Neuronal stem cell (in vitro differentiated cells): Measurements from ENCODE around the gene HOXB4.

Experiments used
- DNase-seq: peaks from one replicate; pipeline ENCODE4 v3.0.0-alpha.2; 2013; ENCODE audit warnings: low spot score
- H2AFZ ChIP-seq: one replicate; pipeline ENCODE4 v1.6.1; 2013; ENCODE audit warnings: mild to moderate bottlenecking, low read length, inconsistent platforms
- H2AK5ac ChIP-seq: 2 replicates; pipeline ENCODE4 v1.6.1; 2013; ENCODE audit warnings: low read depth, mild to moderate bottlenecking, inconsistent platforms, low read length, moderate library complexity, mixed read lengths
- H2BK120ac ChIP-seq: 2 replicates; pipeline ENCODE4 v1.6.1; 2013; ENCODE audit warnings: low read depth, mild to moderate bottlenecking, inconsistent platforms, low read length, moderate library complexity, mixed read lengths
- H2BK12ac ChIP-seq: one replicate; pipeline ENCODE4 v1.6.1; 2013; ENCODE audit warnings: low read length, inconsistent platforms
- H2BK15ac ChIP-seq: 2 replicates; pipeline ENCODE4 v1.6.1; 2013; ENCODE audit warnings: mild to moderate bottlenecking, low read length, inconsistent platforms, mixed read lengths
- H2BK5ac ChIP-seq: one replicate; pipeline ENCODE4 v1.6.1; 2013; ENCODE audit warnings: inconsistent platforms, mild to moderate bottlenecking, low read length, moderate library complexity
- H3K14ac ChIP-seq: one replicate; pipeline ENCODE4 v1.6.1; 2013; ENCODE audit warnings: low read length, inconsistent platforms
- H3K18ac ChIP-seq: 2 replicates; pipeline ENCODE4 v1.6.1; 2013; ENCODE audit warnings: low read length, inconsistent platforms
- H3K23ac ChIP-seq: 2 replicates; pipeline ENCODE4 v1.6.1; 2013; ENCODE audit warnings: low read depth, mild to moderate bottlenecking, mixed read lengths, low read length, inconsistent platforms; ENCODE audit not compliant: poor library complexity
- H3K27ac ChIP-seq: replicated peaks from 3 replicates; pipeline ENCODE4 v1.5.1; 2013; ENCODE audit warnings: low read length, inconsistent platforms
- H3K27me3 ChIP-seq, 3 experiments: 2 replicates each; pipeline ENCODE4 v1.6.1; 2013; ENCODE audit warnings: low read length in 3 of 3, mild to moderate bottlenecking in 2 of 3, inconsistent platforms in 1 of 3, low read depth in 1 of 3, mixed read lengths in 1 of 3, moderate library complexity in 1 of 3; ENCODE audit not compliant: control insufficient read depth in 3 of 3, insufficient read depth in 3 of 3
- H3K36me3 ChIP-seq, 2 donors: replicated peaks in 1 of 2; 2 replicates each; pipeline ENCODE4 v1.6.1; 2013; ENCODE audit warnings: low read length in 2 of 2; ENCODE audit not compliant: control insufficient read depth in 2 of 2, insufficient read depth in 2 of 2
- H3K4ac ChIP-seq: 2 replicates; pipeline ENCODE4 v1.6.1; 2013; ENCODE audit warnings: inconsistent platforms, mild to moderate bottlenecking, low read length, moderate library complexity
- H3K4me1 ChIP-seq, 2 donors: 1 replicate in 1 of 2; 2 replicates in 1 of 2; pipeline ENCODE4 v1.6.1; 2013; ENCODE audit warnings: low read length in 2 of 2, low read depth in 1 of 2; ENCODE audit not compliant: control insufficient read depth in 2 of 2, insufficient read depth in 1 of 2
- H3K4me2 ChIP-seq: one replicate; pipeline ENCODE4 v1.6.1; 2013; ENCODE audit warnings: mild to moderate bottlenecking, low read length, inconsistent platforms; ENCODE audit not compliant: insufficient read depth, poor library complexity, severe bottlenecking
- H3K4me3 ChIP-seq, 2 donors: 2 replicates each; pipeline ENCODE4 v1.5.1; 2013; ENCODE audit warnings: low read length in 2 of 2, mild to moderate bottlenecking in 2 of 2, inconsistent platforms in 1 of 2, moderate library complexity in 1 of 2
- H3K79me1 ChIP-seq: one replicate; pipeline ENCODE4 v1.6.1; 2013; ENCODE audit warnings: low read depth, mild to moderate bottlenecking, inconsistent platforms, low read length, moderate library complexity
- H3K9ac ChIP-seq: one replicate; pipeline ENCODE4 v1.6.1; 2013; ENCODE audit warnings: mild to moderate bottlenecking, low read depth, low read length, inconsistent platforms; ENCODE audit not compliant: poor library complexity
- H3K9me3 ChIP-seq, 2 donors: replicated peaks in 1 of 2; 2 replicates each; pipeline versions ENCODE3 to v1.6.1; 2013; ENCODE audit warnings: low read length in 2 of 2, mild to moderate bottlenecking in 2 of 2, inconsistent platforms in 1 of 2, low read depth in 1 of 2, mixed read lengths in 1 of 2, moderate library complexity in 1 of 2; ENCODE audit not compliant: control insufficient read depth in 2 of 2, insufficient read depth in 1 of 2
- H4K8ac ChIP-seq: one replicate; pipeline ENCODE4 v1.6.1; 2013; ENCODE audit warnings: low read depth, mild to moderate bottlenecking, inconsistent platforms, low read length, moderate library complexity
- H4K91ac ChIP-seq: one replicate; pipeline ENCODE4 v1.6.1; 2013; ENCODE audit warnings: low read length, low read depth, mild to moderate bottlenecking, inconsistent platforms; ENCODE audit not compliant: poor library complexity
- WGBS, 2 donors: extraction: QIAGEN DNeasy Blood & Tissue Kit; methylation state at CpG; one replicate each; pipeline ENCODE4 v1.1.7; 2013; ENCODE audit warnings: missing lambda C conversion rate in 2 of 2, mixed read lengths in 1 of 2; ENCODE audit not compliant: insufficient read length in 2 of 2, insufficient replicate concordance in 1 of 2; ENCODE audit errors: extremely low coverage in 2 of 2; 5-methylcytosine and 5-hydroxymethylcytosine counted together

The HOXB4 gene

DNA sequence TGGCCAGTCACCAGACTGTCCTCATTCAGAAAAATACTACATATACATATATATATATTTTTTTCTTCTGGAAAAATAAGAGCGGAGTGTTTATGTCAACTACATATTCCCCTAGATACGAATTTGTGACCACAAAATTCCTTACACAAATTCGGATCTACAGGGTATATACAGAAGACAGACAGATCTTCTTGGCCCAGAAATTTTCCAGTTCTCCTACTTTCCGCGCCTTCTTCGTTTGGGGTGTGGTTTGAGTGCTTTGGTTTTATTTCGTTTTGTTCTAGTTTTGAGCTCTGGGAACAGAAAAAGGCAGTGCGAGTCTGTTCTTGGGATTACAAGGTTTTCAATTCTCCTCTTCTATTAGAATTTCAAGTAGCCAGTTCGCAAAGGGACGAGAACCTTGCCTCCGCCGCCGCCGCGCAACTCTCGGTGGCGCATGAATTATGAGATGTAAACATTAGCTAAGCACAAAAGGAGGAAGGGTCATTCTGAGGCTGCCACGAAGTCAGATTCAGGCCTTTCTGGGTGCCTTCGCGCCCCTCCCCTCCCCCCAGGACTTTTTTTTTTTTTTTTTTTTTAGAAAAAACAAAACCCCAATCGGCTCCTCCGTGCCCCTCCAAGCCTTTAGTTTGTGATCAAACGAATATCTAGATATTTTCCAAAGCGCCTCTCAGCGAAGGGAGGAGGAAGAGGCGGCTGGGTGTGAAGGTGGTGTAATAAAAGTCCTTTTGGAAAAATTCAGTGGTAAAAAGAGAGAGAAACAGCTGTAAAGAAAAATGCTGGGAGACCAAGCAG, 1.8 kb upstream of the HOXB4 start:
- Histone ChIP-seq H4K8ac (no peak overlapping the region), H3K4ac (no peak overlapping the region), H2BK12ac (no peak overlapping the region), H4K91ac (no peak overlapping the region), H3K79me1 (peaks cover 1% of the 10 kb centered on the region), H3K4me3 (no peak overlapping the region), H2AK5ac (no peak overlapping the region), H3K14ac (no peak overlapping the region), H2BK5ac (no peak overlapping the region), H3K27me3 (peaks cover 74 to 99% (median 97%) of the 10 kb centered on the region in 3 experiments), H3K4me2 (no peak overlapping the region), H3K36me3 (no peaks in the 10 kb centered on the region), H3K27ac (no peak overlapping the region), H2BK15ac (no peak overlapping the region), H3K23ac (no peak overlapping the region), H2BK120ac (no peak overlapping the region), H3K9me3 (peaks cover 0 to 4% of the 10 kb centered on the region in 2 donors), H2AFZ (no peak overlapping the region), H3K18ac (no peak overlapping the region), H3K9ac (no peak overlapping the region), H3K4me1 (no peaks in the 10 kb centered on the region)
- no CpG with 5 or more reads among the region's 26 CpGs for WGBS, 2 donors
- no peak for DNase-seq

DNA sequence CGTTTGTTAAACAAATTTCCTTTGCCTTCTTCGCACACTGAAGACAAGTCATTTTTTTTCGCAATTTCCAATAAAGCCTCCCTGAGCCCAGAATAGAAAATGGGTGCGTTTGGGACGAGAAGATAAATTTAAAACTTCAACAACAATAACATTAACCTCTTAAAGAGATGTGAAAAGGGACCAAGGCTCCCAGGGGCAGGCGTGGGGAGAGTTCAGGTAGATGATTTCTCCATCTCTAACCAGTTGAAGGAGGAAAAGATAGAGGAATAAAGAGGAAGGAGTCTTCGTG, 1.3 kb upstream of the HOXB4 start:
- Histone ChIP-seq H3K4me1 (no peaks in the 10 kb centered on the region), H3K9ac (no peak overlapping the region), H3K36me3 (no peaks in the 10 kb centered on the region), H3K27ac (no peak overlapping the region), H2AK5ac (no peak overlapping the region), H3K18ac (no peak overlapping the region), H2BK15ac (no peak overlapping the region), H3K4me2 (no peak overlapping the region), H3K79me1 (peaks cover 1% of the 10 kb centered on the region), H3K4ac (no peak overlapping the region), H4K91ac (no peak overlapping the region), H2BK12ac (no peak overlapping the region), H3K4me3 (no peak overlapping the region), H3K27me3 (peaks cover 74 to 99% (median 97%) of the 10 kb centered on the region in 3 experiments), H2BK5ac (no peak overlapping the region), H3K23ac (no peak overlapping the region), H3K14ac (no peak overlapping the region), H4K8ac (no peak overlapping the region), H2AFZ (no peak overlapping the region), H3K9me3 (peaks cover 0 to 4% of the 10 kb centered on the region in 2 donors), H2BK120ac (no peak overlapping the region)
- no peak for DNase-seq
- WGBS, 2 donors = no CpG with 5 or more reads among the region's 7 CpGs

DNA sequence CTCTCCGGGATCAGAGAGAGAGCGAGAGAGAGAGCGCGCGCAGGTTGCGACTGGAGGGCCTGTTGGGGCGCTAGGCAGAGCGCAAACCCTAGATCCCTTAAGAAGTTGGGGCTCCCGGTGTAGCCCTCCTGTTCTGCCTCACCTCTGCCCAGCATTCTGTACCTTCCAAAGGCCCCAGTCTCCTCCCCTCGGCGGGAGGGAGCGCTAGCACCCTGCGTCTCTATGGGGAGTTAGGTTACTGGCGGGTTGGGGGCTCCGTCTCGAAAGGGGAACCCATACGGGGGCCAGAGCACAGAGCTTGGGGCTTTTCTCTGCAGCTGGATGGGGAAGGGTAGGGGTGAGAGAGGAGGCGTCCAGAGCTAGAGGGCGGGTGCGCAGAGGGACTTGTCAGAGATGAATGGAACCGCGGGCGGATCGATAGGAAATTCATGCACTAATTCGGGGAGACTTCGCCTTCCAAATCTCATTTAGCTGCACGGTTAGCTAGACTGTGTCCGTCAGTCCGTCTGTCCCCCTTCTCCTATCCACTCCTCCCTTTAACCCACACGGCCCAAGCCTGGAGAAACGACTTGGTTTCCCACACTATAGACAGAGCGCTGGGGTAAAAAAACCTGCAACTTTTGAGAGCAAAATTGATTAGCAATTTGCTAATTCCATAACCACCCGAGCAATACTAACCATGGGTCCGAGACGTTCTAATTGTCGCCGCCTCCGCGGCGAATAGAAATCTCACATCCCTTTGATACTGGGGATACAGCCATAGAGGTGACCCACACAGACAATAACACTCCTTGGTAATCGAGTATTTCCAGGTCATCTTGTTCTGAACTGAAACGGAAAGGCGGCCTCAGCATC, 693 bp upstream of the HOXB4 start:
- H3K36me3 ChIP-seq = no peaks in the 10 kb centered on the region
- peak overlapping the region; percentile 17 to 33 for H3K4me3 ChIP-seq
- H3K27ac ChIP-seq = no peak overlapping the region
- no CpG with 5 or more reads among the region's 43 CpGs for WGBS, 2 donors
- no peak overlapping the region for H2BK12ac ChIP-seq
- H2BK120ac ChIP-seq = no peak overlapping the region
- no peak overlapping the region for H3K18ac ChIP-seq
- no peak overlapping the region for H4K8ac ChIP-seq
- peak overlapping the region; percentile 49 for H3K23ac ChIP-seq
- H3K4me2 ChIP-seq = no peak overlapping the region
- H3K79me1 ChIP-seq = peaks cover 1% of the 10 kb centered on the region
- H2AK5ac ChIP-seq = no peak overlapping the region
- H2BK5ac ChIP-seq = no peak overlapping the region
- H2AFZ ChIP-seq = peak overlapping the region; percentile 85
- no peak overlapping the region for H3K14ac ChIP-seq
- peaks cover 0 to 2% of the 10 kb centered on the region in 2 donors for H3K9me3 ChIP-seq
- H3K27me3 ChIP-seq = peaks cover 75 to 98% (median 97%) of the 10 kb centered on the region in 3 experiments
- H3K9ac ChIP-seq = no peak overlapping the region
- H4K91ac ChIP-seq = no peak overlapping the region
- no peaks in the 10 kb centered on the region for H3K4me1 ChIP-seq
- no peak for DNase-seq
- no peak overlapping the region for H3K4ac ChIP-seq
- no peak overlapping the region for H2BK15ac ChIP-seq

- peaks cover 0 to 4% of the 10 kb centered on the region in 2 donors for H3K9me3 ChIP-seq
- H3K27ac ChIP-seq = no peak overlapping the region
- H4K8ac ChIP-seq = no peak overlapping the region
- H3K23ac ChIP-seq = no peak overlapping the region
- no CpG with 5 or more reads among the region's 19 CpGs for WGBS, 2 donors
- H2BK120ac ChIP-seq = no peak overlapping the region
- no peak overlapping the region for H3K4me2 ChIP-seq
- H3K79me1 ChIP-seq = peaks cover 1% of the 10 kb centered on the region
- H2BK15ac ChIP-seq = no peak overlapping the region
- no peak overlapping the region for H2BK12ac ChIP-seq
- H3K4me1 ChIP-seq = no peaks in the 10 kb centered on the region
- peak overlapping the region; percentile 60 for H2AFZ ChIP-seq
- H3K4me3 ChIP-seq = no peak overlapping the region
- H3K14ac ChIP-seq = peak overlapping the region; percentile 32
- no peak for DNase-seq
- H2AK5ac ChIP-seq = no peak overlapping the region
- H3K18ac ChIP-seq = no peak overlapping the region
- H3K27me3 ChIP-seq = peaks cover 77 to 98% (median 97%) of the 10 kb centered on the region in 3 experiments
- H2BK5ac ChIP-seq = no peak overlapping the region
- peak overlapping the region; percentile 40 for H3K9ac ChIP-seq
- no peak overlapping the region for H3K4ac ChIP-seq
- no peaks in the 10 kb centered on the region for H3K36me3 ChIP-seq
- H4K91ac ChIP-seq = no peak overlapping the region
Observed at GRCh38 chr17:48577330-48577945, 712 bp downstream of the HOXB4 start.
